GM10266 (cell line): ENCODE results near the gene VARS2.

Experiments
- DNase-seq: peaks from one replicate; pipeline ENCODE4 v3.0.0; 2012; ENCODE audit errors: extremely low spot score
- TF ChIP-seq, protein P1 (sequence below): IDR thresholded peaks from 2 replicates; pipeline ENCODE4 v1.5.1; 2012; ENCODE audit warnings: mild to moderate bottlenecking, low read depth; ENCODE audit not compliant: control insufficient read depth, insufficient read depth; ENCODE audit errors: missing control alignments

The VARS2 gene

DNA sequence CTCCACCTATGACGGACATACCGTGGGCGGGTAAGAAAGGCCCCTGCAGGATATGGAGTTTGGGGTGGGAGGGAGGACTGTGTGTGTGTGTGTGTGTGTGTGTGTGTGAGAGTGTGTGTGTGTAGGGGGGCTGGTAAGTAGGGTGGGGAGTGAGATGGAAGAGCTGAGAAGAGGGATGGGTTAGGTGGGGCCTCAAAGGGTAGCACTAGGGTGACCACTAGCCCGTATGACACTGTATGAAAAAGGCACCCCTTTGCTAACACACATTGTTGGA is 22.7 kb upstream of the VARS2 start:
- TF ChIP-seq, protein P1, sequence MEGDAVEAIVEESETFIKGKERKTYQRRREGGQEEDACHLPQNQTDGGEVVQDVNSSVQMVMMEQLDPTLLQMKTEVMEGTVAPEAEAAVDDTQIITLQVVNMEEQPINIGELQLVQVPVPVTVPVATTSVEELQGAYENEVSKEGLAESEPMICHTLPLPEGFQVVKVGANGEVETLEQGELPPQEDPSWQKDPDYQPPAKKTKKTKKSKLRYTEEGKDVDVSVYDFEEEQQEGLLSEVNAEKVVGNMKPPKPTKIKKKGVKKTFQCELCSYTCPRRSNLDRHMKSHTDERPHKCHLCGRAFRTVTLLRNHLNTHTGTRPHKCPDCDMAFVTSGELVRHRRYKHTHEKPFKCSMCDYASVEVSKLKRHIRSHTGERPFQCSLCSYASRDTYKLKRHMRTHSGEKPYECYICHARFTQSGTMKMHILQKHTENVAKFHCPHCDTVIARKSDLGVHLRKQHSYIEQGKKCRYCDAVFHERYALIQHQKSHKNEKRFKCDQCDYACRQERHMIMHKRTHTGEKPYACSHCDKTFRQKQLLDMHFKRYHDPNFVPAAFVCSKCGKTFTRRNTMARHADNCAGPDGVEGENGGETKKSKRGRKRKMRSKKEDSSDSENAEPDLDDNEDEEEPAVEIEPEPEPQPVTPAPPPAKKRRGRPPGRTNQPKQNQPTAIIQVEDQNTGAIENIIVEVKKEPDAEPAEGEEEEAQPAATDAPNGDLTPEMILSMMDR, result no peak
- no peak for DNase-seq

GRCh38 chr6:30891816-30892538 is 22.1 kb upstream of the VARS2 start:
- no peak for DNase-seq
- TF ChIP-seq, protein P1, result no peak

DNA sequence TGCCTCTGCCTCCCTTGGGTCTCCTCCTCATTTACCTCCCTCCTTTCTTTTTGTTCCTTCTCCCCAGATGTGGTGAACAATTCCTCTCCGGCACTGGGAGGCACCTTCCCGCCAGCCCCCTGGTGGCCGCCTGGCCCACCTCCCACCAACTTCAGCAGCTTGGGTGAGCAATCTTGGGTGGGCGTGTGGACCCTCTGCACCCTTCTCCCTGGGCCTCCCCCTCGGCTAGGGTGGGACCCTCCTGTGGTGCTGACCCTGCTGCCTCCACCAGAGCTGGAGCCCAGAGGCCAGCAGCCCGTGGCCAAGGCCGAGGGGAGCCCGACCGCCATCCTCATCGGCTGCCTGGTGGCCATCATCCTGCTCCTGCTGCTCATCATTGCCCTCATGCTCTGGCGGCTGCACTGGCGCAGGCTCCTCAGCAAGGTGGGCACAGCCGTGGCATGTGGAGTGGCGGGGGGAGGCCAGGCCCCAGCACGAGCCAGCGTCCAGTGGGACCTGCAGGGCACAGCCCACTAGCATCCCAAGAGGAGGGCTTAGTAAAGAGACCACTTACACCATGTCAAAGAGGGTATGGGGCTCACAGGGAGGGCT is 20.9 kb upstream of the VARS2 start:
- no peak for DNase-seq

DNA sequence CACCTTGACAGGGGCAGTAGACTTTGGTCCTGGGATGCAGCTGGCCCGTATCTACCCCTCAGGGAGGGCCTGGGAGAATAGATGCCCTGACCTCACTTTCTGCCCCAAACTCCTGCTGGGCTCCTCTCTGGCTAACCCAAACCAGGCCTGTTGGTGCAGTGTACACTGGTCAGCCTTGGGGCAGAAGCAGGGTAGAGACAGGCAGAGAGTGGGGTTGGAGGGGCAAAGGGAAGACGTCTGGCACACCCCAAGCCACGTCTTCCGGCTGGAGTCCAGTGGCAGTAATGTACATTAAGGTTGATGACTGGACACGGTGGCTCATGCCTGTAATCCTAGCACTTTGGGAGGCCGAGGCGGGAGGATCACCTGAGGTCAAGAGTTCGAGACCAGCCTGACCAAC is 20.4 kb upstream of the VARS2 start:
- DNase-seq, result no peak
- TF ChIP-seq, protein P1, result no peak

More for the DNA sequence above, 20.9 kb upstream of the VARS2 start:
- TF ChIP-seq, protein P1, result no peak

DNA sequence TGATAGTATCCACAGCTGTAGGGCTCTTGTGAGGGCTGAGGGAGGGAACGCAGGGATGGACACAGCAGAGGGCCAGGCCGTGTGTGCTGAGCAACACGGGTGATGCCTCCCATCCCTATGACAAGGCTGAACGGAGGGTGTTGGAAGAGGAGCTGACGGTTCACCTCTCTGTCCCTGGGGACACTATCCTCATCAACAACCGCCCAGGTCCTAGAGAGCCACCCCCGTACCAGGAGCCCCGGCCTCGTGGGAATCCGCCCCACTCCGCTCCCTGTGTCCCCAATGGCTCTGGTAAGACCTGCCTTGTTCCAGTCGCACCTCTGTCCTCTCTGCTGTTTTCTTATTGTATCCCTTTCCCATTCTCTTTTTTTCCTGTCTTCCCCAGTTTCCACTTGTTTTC is 19.7 kb upstream of the VARS2 start:
- DNase-seq, result no peak
- TF ChIP-seq, protein P1, result no peak

- TF ChIP-seq, protein P1, result no peak
These were observed 19.1 kb upstream of the VARS2 start for GRCh38 chr6:30894935-30895334.

DNA sequence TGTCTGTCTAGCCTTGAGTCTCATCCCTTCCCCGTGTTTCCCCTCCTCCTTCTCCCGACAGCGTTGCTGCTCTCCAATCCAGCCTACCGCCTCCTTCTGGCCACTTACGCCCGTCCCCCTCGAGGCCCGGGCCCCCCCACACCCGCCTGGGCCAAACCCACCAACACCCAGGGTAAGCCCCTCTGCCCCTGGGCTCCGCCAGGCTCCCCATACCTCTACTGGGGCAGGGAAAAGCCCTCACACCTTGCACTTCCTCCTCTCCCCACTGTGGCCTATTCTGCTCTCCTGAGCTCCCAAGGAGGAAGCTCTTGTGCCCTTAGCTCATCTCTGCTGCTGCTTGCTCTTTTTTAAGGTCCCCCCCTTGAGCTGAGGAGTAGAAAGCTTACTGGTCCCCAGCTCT is 18.7 kb upstream of the VARS2 start:
- no peak for DNase-seq
- TF ChIP-seq, protein P1, result no peak

More at GRCh38 chr6:30894935-30895334, 19.1 kb upstream of the VARS2 start:
- DNase-seq, result no peak
